GM21423 (cell line): Measurements from ENCODE around the gene UNK.

Experiments
- ATAC-seq: cut with Tn5 transposase; IDR thresholded peaks from one replicate; pipeline ENCODE4 v1.9.1; 2021; ENCODE audit warnings: mild to moderate bottlenecking, moderate library complexity; ENCODE audit not compliant: unreplicated experiment

Gene UNK

DNA sequence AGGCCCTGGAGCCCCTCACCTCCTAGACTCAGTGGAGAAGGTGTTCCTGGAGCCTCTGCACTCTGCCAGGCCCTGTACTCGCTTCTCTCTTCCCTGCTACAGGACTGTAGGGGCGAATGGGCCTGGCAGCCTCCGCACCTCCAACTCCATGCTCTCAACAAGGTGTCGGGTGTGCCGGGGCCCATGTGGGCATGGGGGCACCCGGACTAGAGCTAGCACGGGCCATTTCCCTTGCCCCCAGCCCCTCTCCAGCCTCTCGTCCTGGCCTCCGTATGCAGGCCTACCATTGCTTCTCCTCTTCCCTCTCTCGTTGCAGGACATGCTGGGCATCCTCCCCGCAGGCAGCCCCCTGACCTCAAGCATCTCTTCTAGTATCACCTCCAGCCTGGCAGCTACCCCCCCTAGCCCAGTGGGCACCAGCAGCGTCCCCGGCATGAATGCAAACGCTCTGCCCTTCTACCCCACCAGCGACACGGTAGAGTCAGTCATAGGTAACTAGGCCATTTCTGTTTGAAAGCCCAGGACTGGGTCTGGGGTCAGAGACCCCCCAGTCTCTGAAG, 33.8 kb downstream of the UNK start:
- no peak for ATAC-seq

DNA sequence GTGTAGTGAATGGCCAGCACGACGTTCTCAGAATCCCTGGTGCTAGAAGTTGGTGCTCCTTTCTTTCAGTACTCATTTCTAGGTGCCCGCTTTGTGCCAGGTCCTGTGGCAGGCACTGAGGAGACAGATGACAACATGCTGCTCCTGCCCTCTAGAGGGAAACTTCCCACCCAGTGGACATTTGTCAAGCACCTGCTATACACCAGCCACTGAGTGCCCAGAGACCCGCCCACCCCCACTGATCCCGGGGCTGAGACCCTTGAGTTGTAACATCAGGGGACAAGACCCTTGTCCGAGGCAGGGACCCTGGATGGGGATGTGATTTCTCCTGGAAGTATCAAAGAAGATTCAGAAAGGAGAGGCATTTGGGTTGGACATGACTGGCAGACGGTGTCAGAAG, 34.5 kb downstream of the UNK start:
- ATAC-seq = no peak

DNA sequence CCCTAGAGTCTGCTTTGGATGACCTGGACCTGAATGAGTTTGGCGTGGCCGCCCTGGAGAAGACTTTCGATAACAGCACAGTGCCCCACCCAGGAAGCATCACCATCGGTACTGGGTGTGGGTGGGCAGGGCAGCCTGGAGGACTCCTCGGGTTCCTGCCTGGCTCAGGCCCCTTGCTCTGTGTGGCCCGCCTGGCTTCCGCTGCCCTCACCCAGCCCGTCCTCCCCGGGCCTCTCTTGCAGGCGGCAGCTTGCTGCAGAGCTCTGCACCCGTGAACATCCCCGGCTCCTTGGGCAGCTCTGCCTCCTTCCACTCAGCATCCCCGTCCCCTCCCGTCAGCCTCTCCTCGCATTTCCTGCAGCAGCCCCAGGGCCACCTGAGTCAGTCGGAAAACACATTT, 35.1 kb downstream of the UNK start:
- ATAC-seq = no peak

DNA sequence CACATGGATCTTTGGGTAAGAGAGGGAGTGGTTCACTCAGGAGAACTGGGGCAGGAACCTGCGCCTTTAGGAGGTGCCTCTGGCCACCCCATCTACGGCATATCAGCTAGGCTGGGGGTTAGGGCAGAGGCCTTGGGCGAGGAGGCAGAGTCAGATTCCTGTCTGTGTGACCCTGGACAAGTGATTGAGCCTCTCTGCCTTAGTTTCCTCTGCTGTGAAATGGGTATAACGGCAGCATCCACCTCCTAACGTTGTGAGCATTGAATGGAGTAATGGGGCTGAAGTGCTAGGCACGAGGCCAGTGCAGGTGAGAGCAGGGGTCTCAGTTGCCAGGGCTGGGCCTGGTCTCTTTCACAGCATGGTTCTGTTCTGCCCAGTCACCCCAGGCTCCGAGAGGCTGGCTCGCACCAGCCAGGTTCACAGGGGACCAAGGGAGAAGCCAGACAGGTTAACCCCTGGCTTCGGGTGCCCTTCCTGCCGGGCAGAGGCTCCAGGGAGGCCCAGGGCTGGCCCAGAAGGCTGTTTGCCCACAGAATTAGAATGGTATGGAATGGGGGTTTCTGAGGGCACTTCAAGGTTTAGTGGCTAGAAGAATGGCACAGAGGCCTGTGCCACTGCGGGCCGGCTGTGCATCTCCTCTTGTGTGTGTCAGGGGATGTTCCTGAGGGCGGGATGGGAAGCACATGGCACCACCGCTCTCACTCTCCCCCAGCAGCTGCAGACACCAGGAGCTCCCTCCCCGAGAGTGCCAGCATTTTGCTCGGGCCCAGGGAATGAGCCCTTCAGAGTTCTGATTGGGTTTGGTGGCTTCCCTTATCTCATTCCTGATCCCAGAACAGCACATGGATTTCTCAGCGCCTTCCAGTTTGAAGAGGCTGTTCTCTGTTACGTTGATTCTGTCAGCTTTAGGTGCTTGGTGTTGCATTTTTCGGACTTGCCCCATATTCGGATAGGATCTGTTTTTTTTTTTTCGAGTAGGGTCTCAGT, 35.8 kb downstream of the UNK start:
- no peak for ATAC-seq

DNA sequence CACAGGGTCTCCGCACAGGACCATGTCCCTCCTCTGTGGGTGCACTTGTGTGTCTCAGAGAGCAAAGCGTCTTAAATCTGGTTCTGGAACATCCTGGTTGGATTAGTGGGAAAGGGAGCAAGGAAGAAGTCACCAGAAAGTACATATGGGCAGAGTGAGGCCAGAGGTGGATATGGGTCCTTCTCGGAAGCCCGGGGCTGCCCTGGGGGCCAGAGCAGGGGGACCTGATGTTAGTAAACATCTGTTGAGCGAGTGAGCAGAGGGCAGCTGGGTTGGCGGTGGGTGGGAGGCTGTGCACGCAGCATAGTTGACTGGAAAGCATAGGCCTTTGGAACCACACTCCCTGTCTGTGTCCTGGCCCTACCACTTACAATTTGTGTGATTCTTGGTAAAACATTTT, 36.9 kb downstream of the UNK start:
- ATAC-seq = no peak

DNA sequence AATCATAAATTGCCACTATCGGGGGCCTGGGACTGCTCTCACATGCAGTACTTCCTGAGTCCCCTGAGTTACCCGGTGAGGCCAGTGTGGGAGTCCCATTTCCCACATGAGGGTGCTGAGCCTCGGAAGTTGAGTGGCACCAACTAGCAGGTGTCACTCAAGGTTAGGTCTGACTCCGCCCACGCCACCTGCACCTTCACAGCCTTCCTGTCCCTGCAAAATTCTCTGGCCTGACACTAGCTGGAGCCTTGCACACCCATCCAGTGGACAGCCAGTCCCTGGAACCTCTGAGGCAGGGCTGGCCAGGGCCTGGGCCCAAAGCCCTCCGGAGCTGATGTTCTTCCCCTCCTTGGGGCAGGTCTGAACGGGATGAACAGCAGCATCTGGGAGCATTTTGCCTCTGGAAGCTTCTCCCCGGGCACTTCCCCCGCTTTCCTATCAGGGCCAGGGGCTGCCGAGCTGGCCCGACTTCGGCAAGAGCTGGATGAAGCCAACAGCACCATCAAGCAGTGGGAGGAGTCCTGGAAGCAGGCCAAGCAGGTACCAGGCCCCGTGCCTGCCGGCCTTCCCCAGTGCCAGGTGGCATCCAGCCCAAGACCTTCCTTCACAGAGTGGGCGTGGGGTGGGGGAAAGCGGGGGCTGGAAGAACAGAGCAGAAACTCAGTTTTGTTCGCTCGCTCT, 37.7 kb downstream of the UNK start:
- no peak for ATAC-seq

DNA sequence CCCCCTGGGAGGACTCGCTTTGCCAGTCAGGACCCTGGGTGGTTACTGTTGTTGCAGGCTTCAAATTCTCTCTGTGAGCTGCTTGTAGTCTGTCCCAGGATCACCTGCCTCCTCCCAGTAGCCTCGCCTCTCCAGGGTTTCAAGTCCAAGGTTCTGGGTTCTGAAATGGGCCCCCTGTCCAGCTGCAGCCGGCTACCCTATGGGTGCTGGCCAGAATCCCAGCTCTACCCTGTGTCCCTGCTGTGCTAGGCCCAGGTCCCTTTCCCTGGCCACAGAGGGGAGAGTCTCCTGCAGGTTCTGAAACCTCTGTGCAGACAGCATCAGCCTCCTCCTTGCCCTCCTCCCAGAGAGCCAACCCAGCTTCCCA, 38.2 kb downstream of the UNK start:
- ATAC-seq = no peak

DNA sequence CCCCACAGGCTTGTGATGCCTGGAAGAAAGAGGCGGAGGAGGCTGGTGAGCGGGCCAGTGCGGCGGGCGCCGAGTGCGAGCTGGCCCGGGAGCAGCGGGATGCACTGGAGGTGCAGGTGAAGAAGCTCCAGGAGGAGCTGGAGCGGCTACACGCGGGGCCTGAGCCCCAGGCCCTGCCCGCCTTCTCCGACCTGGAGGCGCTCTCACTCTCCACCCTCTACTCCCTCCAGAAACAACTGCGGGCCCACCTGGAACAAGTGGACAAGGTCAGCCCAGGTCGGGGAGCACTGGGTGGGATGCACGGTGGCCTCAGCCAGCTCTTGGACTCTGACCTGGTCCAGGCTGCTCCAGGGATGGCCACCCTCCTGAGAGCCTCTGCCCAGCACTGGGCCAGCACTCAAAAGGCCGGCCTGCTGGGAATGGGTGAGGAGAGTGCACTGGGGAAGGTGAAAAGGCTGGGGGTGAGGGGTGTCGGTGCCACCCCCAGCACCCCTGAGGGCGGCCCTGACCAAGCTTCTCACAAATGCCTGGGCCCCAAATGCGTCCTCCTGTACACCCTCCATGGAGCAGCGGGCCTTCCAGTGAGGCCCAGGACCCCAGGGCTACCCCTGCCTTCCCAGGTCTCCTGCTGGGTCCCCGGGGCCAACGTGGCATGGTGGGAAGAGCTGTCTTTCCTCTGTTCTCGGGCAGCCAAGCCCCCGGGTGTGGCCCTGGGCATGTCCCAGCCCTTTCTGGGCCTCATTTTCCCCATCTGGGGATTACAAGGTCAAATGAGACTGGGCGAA, 38.8 kb downstream of the UNK start:
- ATAC-seq = no peak

DNA sequence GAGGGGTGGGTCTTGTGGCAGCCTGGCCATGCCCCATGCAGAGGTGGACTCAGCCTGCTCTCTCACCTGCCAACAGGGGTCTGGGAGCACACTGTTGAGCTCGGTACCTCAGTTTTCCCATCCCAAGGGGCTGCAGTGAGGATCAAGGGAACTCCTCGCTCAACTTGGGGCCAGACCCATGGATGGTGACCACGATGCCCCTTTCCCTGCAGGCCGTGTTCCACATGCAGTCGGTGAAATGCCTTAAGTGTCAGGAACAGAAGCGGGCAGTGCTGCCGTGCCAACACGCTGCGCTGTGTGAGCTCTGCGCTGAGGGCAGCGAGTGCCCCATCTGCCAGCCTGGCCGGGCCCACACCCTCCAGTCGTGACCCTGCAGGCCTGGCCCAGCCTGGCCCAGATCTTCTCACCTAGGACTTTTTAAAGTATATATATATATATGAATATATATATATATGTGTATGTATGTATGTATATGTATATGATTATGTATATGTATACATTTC, 39.5 kb downstream of the UNK start:
- no peak for ATAC-seq

DNA sequence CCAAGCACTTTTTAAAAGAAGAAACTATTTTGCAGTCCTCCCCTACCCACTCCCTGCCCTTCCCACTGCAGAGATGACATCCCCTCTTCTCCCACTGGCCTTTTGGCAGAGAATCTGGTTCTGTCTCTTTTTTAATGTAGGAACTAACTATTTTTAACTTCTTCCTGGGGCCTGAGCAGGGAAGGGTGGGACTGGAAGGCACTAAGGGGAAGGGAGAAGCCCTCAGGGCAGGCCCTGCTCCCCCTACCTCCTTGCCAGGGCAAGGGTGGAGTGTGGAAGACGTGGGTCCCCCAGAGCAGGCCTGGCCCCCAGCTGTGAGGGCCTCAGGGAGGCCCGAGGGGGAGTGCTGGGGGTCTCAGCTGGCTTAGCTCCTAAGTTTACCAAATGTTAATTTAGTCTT, 40.1 kb downstream of the UNK start:
- ATAC-seq = no peak

DNA sequence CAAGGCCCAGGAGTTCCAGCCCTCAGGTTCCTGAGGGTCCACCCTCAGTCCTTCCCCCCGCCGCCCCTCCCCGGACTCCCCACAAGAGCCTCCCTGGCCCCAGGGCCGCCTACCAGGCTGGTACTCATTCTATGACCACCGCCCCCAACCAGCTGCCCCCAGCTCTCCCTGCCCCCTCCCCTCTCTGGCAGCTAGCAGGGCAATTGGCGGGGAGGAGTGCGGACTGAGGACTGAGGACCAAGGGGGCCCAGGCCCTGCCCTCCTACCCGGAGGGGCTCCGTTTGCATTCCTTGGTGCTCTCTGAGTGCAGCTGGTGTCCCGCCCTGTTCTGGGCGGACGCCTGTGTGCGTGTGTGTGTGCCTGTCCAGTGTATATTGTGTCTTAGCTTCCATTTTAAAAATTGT, 40.5 kb downstream of the UNK start:
- ATAC-seq = no peak

DNA sequence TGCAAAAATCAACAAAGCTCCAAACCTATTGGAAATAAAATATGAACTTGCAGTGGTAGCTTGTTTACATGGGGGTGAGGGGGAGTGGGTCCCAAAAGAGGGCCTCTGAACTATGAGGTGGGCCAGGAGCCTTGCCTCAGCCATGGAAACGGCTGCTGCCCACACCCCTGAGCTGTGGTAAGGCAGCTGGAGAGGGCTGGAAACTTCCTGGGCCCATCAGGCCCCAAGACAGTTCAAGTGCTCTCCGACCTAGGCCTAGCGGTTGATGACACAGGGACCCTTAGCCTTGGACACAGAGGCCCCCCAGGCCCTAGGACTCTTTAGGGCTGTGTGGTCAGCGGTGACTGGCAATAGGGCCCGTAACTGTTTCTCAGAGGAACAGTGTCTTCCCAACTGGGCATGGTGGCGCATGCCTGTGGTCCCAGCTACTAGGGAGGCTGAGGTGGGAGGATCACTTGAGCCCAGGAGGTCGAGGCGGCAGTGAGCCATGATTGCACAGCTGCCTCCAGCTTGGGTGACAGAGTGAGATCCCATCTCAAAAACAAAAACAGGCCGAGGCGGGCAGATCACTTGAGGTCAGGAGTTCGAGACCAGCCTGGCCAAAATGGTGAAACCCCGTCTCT, 41.3 kb downstream of the UNK start:
- no peak for ATAC-seq

DNA sequence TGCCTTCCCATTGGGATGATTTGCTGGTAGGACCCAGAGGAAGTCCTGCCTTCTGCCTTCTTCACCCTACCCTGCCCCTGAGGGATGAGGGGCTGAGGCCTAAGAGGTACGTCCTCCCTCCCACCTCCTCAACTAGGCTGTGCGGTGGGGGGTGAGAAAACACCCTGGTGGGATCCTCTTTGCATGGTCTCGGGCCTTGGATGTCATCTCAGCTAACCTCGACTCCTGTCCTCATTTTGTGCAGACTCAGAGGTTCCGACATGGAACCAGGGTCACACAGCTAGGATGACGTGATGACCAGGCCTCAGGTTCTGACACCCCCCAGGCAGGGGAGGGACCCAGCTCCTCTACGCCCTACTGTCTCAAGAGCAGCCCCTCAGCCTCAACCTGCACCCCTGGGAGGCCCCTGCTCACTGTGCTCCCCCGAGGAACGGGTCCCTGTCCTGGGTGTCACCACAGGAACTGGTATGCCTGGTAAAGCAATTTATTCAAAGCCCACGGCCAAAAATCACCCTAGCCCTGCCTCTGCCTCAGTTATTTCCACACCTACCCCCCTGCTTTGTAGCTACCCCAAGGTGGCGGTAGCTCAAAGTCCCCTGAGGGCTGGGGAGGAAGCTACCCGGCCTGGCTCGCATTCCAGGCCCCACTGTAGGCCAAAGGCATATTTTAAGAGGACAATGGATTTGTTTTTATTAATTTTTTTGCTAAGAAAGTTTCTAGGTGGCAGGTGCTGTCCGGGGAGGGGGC, 42.1 kb downstream of the UNK start:
- ATAC-seq = no peak

DNA sequence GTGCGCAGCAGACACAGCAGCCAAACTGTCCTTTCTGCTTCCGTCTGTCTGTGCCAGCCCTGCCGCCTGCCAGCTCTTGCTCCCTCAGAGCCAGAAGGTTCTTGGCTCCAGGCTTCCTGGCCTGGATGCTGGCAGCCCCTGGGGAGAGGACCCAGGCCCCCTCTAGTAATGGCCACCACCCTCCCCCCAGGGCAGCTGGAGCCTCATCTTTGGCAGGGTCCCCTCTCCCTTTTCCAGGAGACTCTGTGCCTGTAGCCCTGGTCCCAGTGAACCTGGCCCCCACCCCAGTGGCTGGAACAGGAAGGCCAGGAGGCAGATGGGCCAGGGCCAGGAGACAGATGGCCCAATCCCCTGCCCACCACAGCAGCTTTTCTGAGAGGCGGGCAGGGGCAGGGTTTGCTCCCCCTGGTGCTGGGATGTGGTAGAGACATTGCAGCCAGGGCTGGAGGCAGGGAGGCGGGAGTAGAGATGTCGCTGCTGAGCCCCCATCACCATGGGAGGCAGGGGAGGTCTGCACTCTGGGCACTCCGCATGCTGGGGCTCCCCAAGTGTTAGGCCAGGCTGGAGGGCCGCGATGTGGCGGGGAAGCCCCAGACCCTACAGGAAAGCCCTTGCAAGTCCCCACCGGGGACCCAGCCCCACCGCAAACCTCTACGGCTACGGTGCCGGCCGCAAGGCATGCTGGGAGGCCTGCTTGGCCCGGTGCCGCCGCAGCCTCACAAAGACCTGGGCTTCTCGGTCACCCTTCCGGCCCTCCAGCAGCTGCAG, 42.9 kb downstream of the UNK start:
- no peak for ATAC-seq

DNA sequence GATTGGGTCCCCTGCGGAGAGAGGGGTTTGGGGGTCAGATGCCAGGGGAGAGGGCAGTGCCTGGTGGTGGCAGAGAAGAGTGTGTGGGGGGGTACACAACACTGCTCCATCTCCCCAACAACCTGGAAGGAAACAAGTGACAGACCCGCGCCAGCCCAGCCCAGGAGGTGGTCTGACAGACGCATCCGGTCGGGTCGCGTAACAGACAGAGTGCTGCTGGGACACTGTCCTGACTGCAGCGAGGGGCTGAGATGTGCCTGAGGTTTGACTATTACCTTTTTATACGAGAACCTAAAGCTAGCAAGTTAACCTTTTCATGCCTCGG, 43.4 kb downstream of the UNK start:
- no peak for ATAC-seq

DNA sequence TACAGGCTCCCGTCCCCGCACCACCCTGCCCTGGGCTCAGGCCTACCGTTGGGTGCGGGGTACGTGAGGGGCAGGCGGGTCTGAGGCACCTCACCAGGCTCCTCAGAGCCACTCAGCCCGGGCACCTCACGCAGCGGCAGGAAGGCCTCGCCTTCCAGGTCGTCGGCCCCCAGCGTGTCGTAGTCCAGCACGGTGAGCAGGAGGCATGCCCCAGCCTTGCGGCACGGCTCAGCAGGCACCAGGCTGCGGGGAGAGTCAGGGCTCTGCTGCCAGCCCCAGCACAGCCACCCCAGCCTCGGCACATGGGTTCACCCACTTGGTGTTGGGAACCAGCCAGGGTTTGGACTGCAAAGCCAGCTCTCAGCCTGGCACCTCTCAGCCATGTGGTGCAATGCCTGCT, 44.1 kb downstream of the UNK start:
- ATAC-seq = no peak

DNA sequence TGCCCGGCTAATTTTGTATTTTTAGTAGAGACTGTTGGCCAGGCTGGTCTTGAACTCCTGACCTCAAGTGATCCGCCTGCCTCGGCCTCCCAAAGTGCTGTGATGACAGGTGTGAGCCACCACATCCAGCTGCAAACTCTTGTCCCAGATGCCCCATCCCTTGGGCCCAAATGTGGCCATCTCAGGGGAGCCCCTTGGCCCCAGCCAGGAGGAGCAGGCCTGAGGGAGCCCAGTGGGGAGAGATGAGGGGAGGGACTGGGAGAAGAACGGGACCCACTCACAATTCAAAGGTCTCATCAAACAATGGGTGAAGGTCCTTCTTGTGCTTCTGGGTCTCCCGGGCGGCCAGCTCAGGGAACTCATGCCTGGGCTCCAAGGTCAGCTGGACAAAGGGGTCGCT, 45.1 kb downstream of the UNK start:
- ATAC-seq = no peak

DNA sequence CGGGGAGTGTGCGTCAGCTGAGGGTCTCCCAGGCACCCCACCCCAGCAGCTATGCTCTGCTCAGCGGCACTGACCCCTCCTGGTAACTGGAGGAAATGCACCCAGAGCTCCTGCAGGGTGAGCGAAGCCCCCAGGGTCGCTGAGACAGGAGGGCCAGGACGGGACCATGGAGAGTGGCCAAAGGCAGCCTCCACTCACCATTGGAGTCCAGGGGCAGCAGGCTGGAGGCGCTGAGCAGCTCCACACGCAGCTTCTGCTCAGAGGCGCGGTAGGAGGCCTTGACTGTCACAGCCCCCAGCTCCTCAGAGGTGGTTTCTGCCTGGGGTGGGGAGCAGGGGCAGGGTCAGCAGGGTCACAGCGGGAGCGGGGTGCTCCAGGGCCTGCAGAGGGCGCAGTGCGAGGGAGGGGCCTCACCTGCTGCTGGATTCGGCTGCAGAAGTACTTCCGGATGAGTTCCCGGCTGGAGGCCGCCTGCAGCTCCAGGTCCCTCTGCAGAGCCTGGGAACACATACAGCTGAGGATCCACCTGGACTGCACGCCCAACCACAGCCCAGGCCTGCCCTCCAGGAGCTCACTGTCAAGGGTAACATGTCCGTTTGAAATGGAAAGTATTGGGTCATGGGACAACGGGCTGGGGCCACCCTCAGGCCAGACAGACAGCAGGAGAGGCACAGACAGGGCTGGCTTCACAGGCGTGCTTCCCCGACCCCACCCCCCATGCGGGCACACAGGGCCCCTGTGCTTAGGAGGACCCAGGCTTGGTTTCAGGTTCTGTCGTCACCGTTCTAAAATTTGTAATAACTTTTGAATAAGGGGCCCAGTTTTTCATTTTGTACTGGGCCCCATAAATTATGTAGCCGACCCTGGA, 45.8 kb downstream of the UNK start:
- ATAC-seq = no peak
